ENCODE measurements around the gene LYZL1.
"Not testable (repeated sequence)": the region's sequence is repeated elsewhere in the genome, so short reads cannot be mapped to it uniquely, and the experiment has no call there.

LYZL1 gene

GRCh38 chr10:29308142-29308541 is 19.3 kb downstream of the LYZL1 start:
- DNase-seq (ENCODE audit: low read depth in 2 of 2) = not testable (repeated sequence)

GRCh38 chr10:29309465-29309864 is 20.6 kb downstream of the LYZL1 start:
- no peak for DNase-seq (ENCODE audit: low read depth in 2 of 2)

GRCh38 chr10:29310463-29310862 is 21.6 kb downstream of the LYZL1 start:
- DNase-seq (ENCODE audit: low read depth in 2 of 2) = not testable (repeated sequence)

- DNase-seq (ENCODE audit: low read depth in 2 of 2) = no peak
Observed at GRCh38 chr10:29313071-29313470, 24.2 kb downstream of the LYZL1 start.

- DNase-seq (ENCODE audit: low read depth in 2 of 2) = no peak
Observed at GRCh38 chr10:29314726-29315125, 25.9 kb downstream of the LYZL1 start.

GRCh38 chr10:29315814-29316213 is 26.9 kb downstream of the LYZL1 start:
- no peak for DNase-seq (ENCODE audit: low read depth in 2 of 2)

GRCh38 chr10:29316308-29317026 is 27.6 kb downstream of the LYZL1 start:
- DNase-seq (ENCODE audit: low read depth in 2 of 2) = no peak

- no peak for DNase-seq (ENCODE audit: low read depth in 2 of 2)
Observed at GRCh38 chr10:29317027-29317420, 28.2 kb downstream of the LYZL1 start.

- no peak for DNase-seq (ENCODE audit: low read depth in 2 of 2)
Observed at GRCh38 chr10:29317423-29318021, 28.7 kb downstream of the LYZL1 start.

- DNase-seq (ENCODE audit: low read depth in 2 of 2) = not testable (repeated sequence)
Observed at GRCh38 chr10:29318141-29319071, 29.5 kb downstream of the LYZL1 start.

- no peak for DNase-seq (ENCODE audit: low read depth in 2 of 2)
Observed at GRCh38 chr10:29319205-29319781, 30.4 kb downstream of the LYZL1 start.

- not testable (repeated sequence) for DNase-seq (ENCODE audit: low read depth in 2 of 2)
Observed at GRCh38 chr10:29320680-29321121, 31.8 kb downstream of the LYZL1 start.

GRCh38 chr10:29321656-29322055 is 32.8 kb downstream of the LYZL1 start:
- no peak for DNase-seq (ENCODE audit: low read depth in 2 of 2)

- DNase-seq (ENCODE audit: low read depth in 2 of 2) = no peak
Observed at GRCh38 chr10:29322918-29323317, 34.0 kb downstream of the LYZL1 start.

- DNase-seq (ENCODE audit: low read depth in 2 of 2) = no peak
Observed at GRCh38 chr10:29323367-29323766, 34.5 kb downstream of the LYZL1 start.

- no peak for DNase-seq (ENCODE audit: low read depth in 2 of 2)
Observed at GRCh38 chr10:29324220-29324841, 35.5 kb downstream of the LYZL1 start.

- DNase-seq (ENCODE audit: low read depth in 2 of 2) = no peak
Observed at GRCh38 chr10:29326299-29326698, 37.4 kb downstream of the LYZL1 start.

GRCh38 chr10:29326886-29327745 is 38.2 kb downstream of the LYZL1 start:
- DNase-seq (ENCODE audit: low read depth in 2 of 2) = no peak

GRCh38 chr10:29327746-29328102 is 38.9 kb downstream of the LYZL1 start:
- DNase-seq (ENCODE audit: low read depth in 2 of 2) = no peak

GRCh38 chr10:29328983-29329382 is 40.1 kb downstream of the LYZL1 start:
- no peak for DNase-seq (ENCODE audit: low read depth in 2 of 2)

- DNase-seq (ENCODE audit: low read depth in 2 of 2) = no peak
Observed at GRCh38 chr10:29329420-29329819, 40.5 kb downstream of the LYZL1 start.

All from stimulated activated CD4-positive, alpha-beta T cell treated with anti-CD3 and anti-CD28 coated beads, Interleukin-1b, Interleukin-23, amount 100 ng/mL, for 4 hours (primary cell).